ENCODE measurements around the gene CASP10. TPM values are rescaled to one million over a fixed set of nuclear protein-coding genes. Genes with fewer than 3 reads are reported as not detected.

The CASP10 gene
- total and polyA plus RNA-seq, 2 of the 8 experiments (the other 6 are each of a cell fraction or from before 2014, with no cell fraction given): 2.3 to 4.0 TPM

- H3K4me2 ChIP-seq (ENCODE audit: insufficient read depth in 1 of 2, low read depth in 2 of 2, low read length in 2 of 2): no peak overlapping the region
- H4K5ac ChIP-seq (ENCODE audit: insufficient read length, low read depth, low read length): no peak overlapping the region
- no peak overlapping the region for H4K8ac ChIP-seq (ENCODE audit: extremely low read depth, insufficient read depth, low read length)
- no peaks in the 10 kb centered on the region for H3K79me2 ChIP-seq (ENCODE audit: control insufficient read depth in 1 of 2, insufficient read depth in 2 of 2, low read length in 2 of 2)
- ChIA-PET CTCF (ENCODE audit: partially characterized antibody) (interaction anchor here (0.7 to 2.0 kb wide), 13 partner anchors 9 to 254 kb away, joined by 3 to 7 read pairs (median 3); partner anchors contain the start of genes CFLAR and ORC2), POLR2A (ENCODE audit: partially characterized antibody) (interaction anchor here (1.0 kb wide), 1 partner anchor 24 kb away, joined by 4 read pairs; no protein-coding TSS in a partner anchor)
- H3K9ac ChIP-seq (replicated peaks in 1 of 4; ENCODE audit: extremely low read depth in 1 of 4, low read depth in 3 of 4, low read length in 3 of 4): no peak overlapping the region
- no peak overlapping the region for H3K14ac ChIP-seq (ENCODE audit: insufficient read length)
- peaks cover 0 to 6% (median 3%) of the 10 kb centered on the region in 4 experiments; a peak in 1 of 7 replicates for H3K4me1 ChIP-seq (replicated peaks in 1 of 4; ENCODE audit: control insufficient read depth in 3 of 4, insufficient read depth in 4 of 4, low read length in 3 of 4)
- no peaks in the 10 kb centered on the region for H3K36me3 ChIP-seq (ENCODE audit: control insufficient read depth in 2 of 4, insufficient read depth in 4 of 4, low read length in 3 of 4)
- no peak for FAIRE-seq
- no peaks in the 10 kb centered on the region for H3K27me3 ChIP-seq (replicated peaks in 1 of 4; ENCODE audit: control insufficient read depth in 3 of 4, extremely low read depth in 1 of 4, insufficient read depth in 3 of 4, low read length in 3 of 4)
- H2AFZ ChIP-seq (ENCODE audit: low read length): no peak overlapping the region
- H3K23ac ChIP-seq (ENCODE audit: insufficient read length): no peak overlapping the region
- H2BK120ac ChIP-seq (replicated peaks; ENCODE audit: low read depth, low read length): no peak overlapping the region
- H3K18ac ChIP-seq (ENCODE audit: extremely low read depth, low read length): no peak overlapping the region
- no peak overlapping the region for H3K27ac ChIP-seq (ENCODE audit: low read depth, low read length)
- no peak overlapping the region for H3K56ac ChIP-seq (replicated peaks; ENCODE audit: insufficient read length, low read depth, low read length)
- no peak overlapping the region for H2BK20ac ChIP-seq (ENCODE audit: low read length)
- H3K4ac ChIP-seq (replicated peaks; ENCODE audit: insufficient read length, low read depth, low read length): no peak overlapping the region
- no peak overlapping the region for H2BK12ac ChIP-seq (ENCODE audit: low read depth, low read length)
- no peak overlapping the region for H2BK5ac ChIP-seq (ENCODE audit: low read depth, low read length)
- H2AK5ac ChIP-seq (ENCODE audit: low read depth, low read length): no peak overlapping the region
- 88% methylated on average over 9 of the region's 9 CpGs; no CpG with 5 or more reads in 1 of the 2 experiments for WGBS, 2 experiments (ENCODE audit: extremely low coverage in 1 of 2, insufficient coverage in 1 of 2, insufficient read length in 1 of 2, insufficient replicate concordance in 2 of 2, low coverage in 1 of 2, low lambda C conversion rate in 2 of 2, missing lambda C conversion rate in 1 of 2)
- H3K23me2 ChIP-seq (ENCODE audit: low read depth, low read length): no peaks in the 10 kb centered on the region
- no peaks in the 10 kb centered on the region for H3K79me1 ChIP-seq (ENCODE audit: low read depth, low read length)
- no peak overlapping the region for H2BK15ac ChIP-seq (ENCODE audit: low read length)
- H4K20me1 ChIP-seq (replicated peaks in 1 of 2; ENCODE audit: control insufficient read depth in 1 of 2, insufficient read depth in 2 of 2, low read length in 2 of 2): no peaks in the 10 kb centered on the region
- no peak for DNase-seq (ENCODE audit: low read depth in 1 of 2, low spot score in 2 of 2)
- no peaks in the 10 kb centered on the region for H3K9me3 ChIP-seq (ENCODE audit: insufficient read depth in 2 of 2, low read depth in 1 of 2, low read length in 1 of 2)
- no peak overlapping the region for H3K4me3 ChIP-seq (ENCODE audit: extremely low read depth in 1 of 4, insufficient read depth in 2 of 4, low read depth in 3 of 4, low read length in 4 of 4)
- no peak overlapping the region for H4K91ac ChIP-seq (replicated peaks; ENCODE audit: insufficient read length, low read length)
- TF ChIP-seq EGR1 (IDR thresholded peaks at IDR 0.05; ENCODE audit: borderline replicate concordance, low read depth, low read length) (no peak), CHD1 (IDR thresholded peaks at IDR 0.05; ENCODE audit: low read depth, low read length) (no peak), BRCA1 (IDR thresholded peaks at IDR 0.05; ENCODE audit: low read depth, low read length) (no peak), NRF1 (IDR thresholded peaks at IDR 0.05; ENCODE audit: low read depth, low read length) (no peak), SP4 (IDR thresholded peaks at IDR 0.05; ENCODE audit: low read length) (no peak), PHF8 (conservative IDR thresholded peaks at IDR 0.05; ENCODE audit: low read depth, low read length) (no peak), JUND (IDR thresholded peaks at IDR 0.05; ENCODE audit: low read length) (no peak), HDAC2 (IDR thresholded peaks at IDR 0.05; ENCODE audit: borderline replicate concordance in 1 of 2, low read depth in 2 of 2, low read length in 2 of 2) (no peak), SP1 (IDR thresholded peaks at IDR 0.05; ENCODE audit: low read depth, low read length) (no peak), SP2 (IDR thresholded peaks at IDR 0.05; ENCODE audit: low read length) (no peak), CEBPB (IDR thresholded peaks at IDR 0.05; ENCODE audit: low read depth, low read length) (no peak), GTF2F1 (IDR thresholded peaks at IDR 0.05; ENCODE audit: borderline replicate concordance, low read depth, low read length) (no peak), POLR2AphosphoS5 (IDR thresholded peaks at IDR 0.05; ENCODE audit: low read depth, low read length) (no peak)
Measured at GRCh38 chr2:201154615-201155399, 28.1 kb upstream of the CASP10 start.

All from H1 (cell line).